K562 (cell line): ENCODE results near the gene ZMIZ1. TPM values are rescaled to one million over a fixed set of nuclear protein-coding genes. Genes with fewer than 3 reads are reported as not detected.

Experiments
- CTBP1 ChIP-seq: fragments of 450-650 bp; IDR thresholded peaks from 2 replicates; pipeline ENCODE4 v1.6.1; 2016; ENCODE audit warnings: borderline replicate concordance
- CTCFL ChIP-seq: IDR thresholded peaks from 2 replicates; pipeline ENCODE4 v1.6.1; 2011; ENCODE audit warnings: borderline replicate concordance, low read depth, mild to moderate bottlenecking, moderate library complexity, low read length; ENCODE audit not compliant: insufficient read depth, poor library complexity, severe bottlenecking
- ELF4 ChIP-seq: fragments of 450-650 bp; formaldehyde crosslinking; IDR thresholded peaks from 2 replicates; pipeline ENCODE4 v1.4.0; 2022; ENCODE audit warnings: missing genetic modification characterization
- ELK1 ChIP-seq: sonication (generic); formaldehyde crosslinking; IDR thresholded peaks from 2 replicates; pipeline ENCODE4 v1.8.1; 2022; ENCODE audit warnings: missing genetic modification reagents
- HMG20B ChIP-seq: fragments of 250-450 bp; sonication (Bioruptor Pico); IDR thresholded peaks from 2 replicates; pipeline ENCODE4 v1.5.0; 2021; ENCODE audit warnings: mild to moderate bottlenecking
- NR3C1 ChIP-seq: sonication (generic); formaldehyde crosslinking; IDR thresholded peaks from 2 replicates; pipeline ENCODE4 v1.8.1; 2022; ENCODE audit warnings: missing genetic modification reagents
- POLR2G ChIP-seq: fragments of 200-400 bp; formaldehyde crosslinking; IDR thresholded peaks from 2 replicates; pipeline ENCODE4 v1.6.1; 2017; ENCODE audit warnings: low read depth, mild to moderate bottlenecking, antibody characterized with exemption, low read length, moderate library complexity
- PRPF4 ChIP-seq: fragments of 200-400 bp; formaldehyde crosslinking; IDR thresholded peaks from one replicate; pipeline ENCODE4 v1.6.1; 2017; ENCODE audit warnings: low read length, low read depth, mild to moderate bottlenecking; ENCODE audit not compliant: insufficient read depth, poor library complexity, severe bottlenecking
- PYGO2 ChIP-seq: fragments of 450-650 bp; IDR thresholded peaks from 2 replicates; pipeline ENCODE4 v1.6.1; 2016; ENCODE audit warnings: mild to moderate bottlenecking, missing genetic modification characterization, moderate library complexity, missing compliant biosample characterization
- RAD21 ChIP-seq, 2 experiments: fragments of 250-450 bp in 1 of 2; fragments of 450-650 bp in 1 of 2; sonication (Bioruptor Pico) in 1 of 2; formaldehyde crosslinking in 1 of 2; IDR thresholded peaks in 1 of 2; conservative IDR thresholded peaks in 1 of 2; 2 replicates each; pipeline versions ENCODE4 v1.4.0 to v1.8.0; 2020 to 2022; ENCODE audit warnings: mild to moderate bottlenecking in 2 of 2, moderate library complexity in 1 of 2
- SRSF7 ChIP-seq: fragments of 200-400 bp; formaldehyde crosslinking; optimal IDR thresholded peaks from 2 replicates; pipeline ENCODE3; 2017; ENCODE audit warnings: mild to moderate bottlenecking, low read depth, low read length
- TFAP4 ChIP-seq: sonication (generic); formaldehyde crosslinking; IDR thresholded peaks from 2 replicates; pipeline ENCODE4 v1.8.0; 2022; ENCODE audit warnings: missing genetic modification reagents, mild to moderate bottlenecking, moderate library complexity, borderline replicate concordance
- XRCC5 ChIP-seq: fragments of 200-400 bp; formaldehyde crosslinking; IDR thresholded peaks from 2 replicates; pipeline ENCODE4 v1.6.1; 2017; ENCODE audit warnings: low read depth, mild to moderate bottlenecking, low read length
- ZNF121 ChIP-seq: sonication (generic); formaldehyde crosslinking; conservative IDR thresholded peaks from 2 replicates; pipeline ENCODE4 v1.8.0; 2022; ENCODE audit warnings: missing genetic modification reagents
- polyA plus RNA-seq, 8 experiments: library from polyadenylated mRNA; depleted of rRNA in 4 of 8; stranded (reverse) in 5 of 8; unstranded in 3 of 8; fragments of >200 nt; fragmentation: Nextera tagmentation in 2 of 8; fragmentation: Illumina TruSeq in 1 of 8; extraction: Ambion mirVana in 2 of 8; extraction: Trizol in 1 of 8; gene quantifications; 2 replicates each; pipeline versions ENCODE4 v1.2.1 to v1.2.3, GENCODE V29; 2011 to 2014; ENCODE audit warnings: inconsistent platforms in 1 of 8, missing spikeins in 1 of 8
- total RNA-seq, 7 experiments: library from RNA; depleted of rRNA in 6 of 7; stranded (reverse); fragments of >200 nt in 6 of 7; fragmentation: Illumina TruSeq in 2 of 7; extraction: Trizol in 2 of 7; gene quantifications; 2 replicates each; pipeline versions ENCODE4 v1.2.1 to v1.2.3, GENCODE V29; 2011 to 2021; ENCODE audit warnings: low replicate concordance in 1 of 7
- TF ChIP-seq, protein P1 (sequence below): fragments of 450-650 bp; IDR thresholded peaks from 2 replicates; pipeline ENCODE4 v1.6.1; 2016; ENCODE audit warnings: missing biosample characterization, missing genetic modification characterization
- TF ChIP-seq, protein P2 (sequence below), 3 experiments: IDR thresholded peaks in 2 of 3; conservative IDR thresholded peaks in 1 of 3; 2 replicates each; pipeline ENCODE4 v1.5.1; 2011 to 2012; ENCODE audit warnings: low read length in 3 of 3, mild to moderate bottlenecking in 3 of 3, control low read depth in 2 of 3, improper control_type of control experiment in 1 of 3, inconsistent platforms in 1 of 3, low read depth in 1 of 3, mixed read lengths in 1 of 3, moderate library complexity in 1 of 3; ENCODE audit not compliant: insufficient read depth in 2 of 3

The ZMIZ1 gene
- total and polyA plus RNA-seq, 9 of the 15 experiments (the other 6 are each of a cell fraction or from before 2014, with no cell fraction given), result 1.0 to 37.3 (median 4.3) TPM

DNA sequence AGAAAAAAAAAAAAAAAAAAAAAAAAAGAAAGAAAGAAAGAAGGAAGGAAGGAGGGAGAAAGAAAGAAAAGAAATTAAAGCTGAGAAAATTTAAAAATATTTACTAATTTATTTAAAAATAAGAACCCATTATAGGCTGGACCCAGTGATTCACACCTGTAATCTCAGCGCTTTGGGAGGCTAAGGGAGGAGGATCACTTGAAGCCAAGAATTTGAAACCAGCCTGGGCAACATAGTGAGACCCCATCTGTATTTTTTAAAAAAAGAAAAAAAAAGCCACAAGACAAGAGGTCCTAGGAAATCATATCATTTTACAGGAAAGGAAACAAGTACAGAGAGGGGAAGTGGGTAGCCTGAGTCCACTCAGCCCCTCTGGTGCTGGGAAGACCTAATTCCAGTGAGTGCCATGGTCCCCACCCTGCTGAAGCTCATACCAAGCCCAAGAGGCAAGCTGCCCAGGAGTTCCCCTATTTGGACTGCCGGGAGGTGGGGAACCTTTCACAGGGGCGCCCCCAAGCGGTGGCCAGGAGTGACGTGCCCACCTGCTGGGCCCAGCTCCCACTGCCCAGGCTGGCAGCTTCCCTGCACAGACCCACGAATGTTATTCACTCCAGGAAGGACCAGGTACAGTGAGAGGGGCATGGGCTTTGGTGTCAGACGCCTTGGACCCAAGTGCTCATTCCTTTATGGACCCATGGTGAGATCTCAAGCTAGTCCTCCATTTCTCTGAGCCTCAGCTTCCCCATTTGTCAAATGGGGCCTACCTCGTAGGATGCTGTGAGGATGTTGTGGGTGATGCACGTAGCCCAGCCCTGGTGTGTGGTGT, 133.6 kb downstream of the ZMIZ1 start (continued):
- TF ChIP-seq PRPF4 (no peak), ELK1 (CRISPR knock-in tag) (no peak), NR3C1 (CRISPR knock-in tag) (no peak), POLR2G (0 out of 2 replicates have a peak, but pooled peaks have one; percentile 3), HMG20B (CRISPR knock-in tag) (no peak), CTCFL (peak; percentile 58), CTBP1 (0 out of 2 replicates have a peak, but pooled peaks have one; percentile 26), SRSF7 (no peak), XRCC5 (peak; percentile 73; the same call in 1 of the 2 replicates), ELF4 (CRISPR knock-in tag) (no peak), PYGO2 (tag) (no peak), TFAP4 (CRISPR knock-in tag) (peak; percentile 39; the same call in 1 of the 2 replicates), RAD21 (CRISPR knock-in tag; conservative IDR thresholded peaks at IDR 0.05 in 1 of 2, IDR thresholded peaks at IDR 0.05 in 1 of 2) (peak; percentile 44 to 73), ZNF121 (CRISPR knock-in tag) (peak; percentile 92)
- TF ChIP-seq, protein P1, sequence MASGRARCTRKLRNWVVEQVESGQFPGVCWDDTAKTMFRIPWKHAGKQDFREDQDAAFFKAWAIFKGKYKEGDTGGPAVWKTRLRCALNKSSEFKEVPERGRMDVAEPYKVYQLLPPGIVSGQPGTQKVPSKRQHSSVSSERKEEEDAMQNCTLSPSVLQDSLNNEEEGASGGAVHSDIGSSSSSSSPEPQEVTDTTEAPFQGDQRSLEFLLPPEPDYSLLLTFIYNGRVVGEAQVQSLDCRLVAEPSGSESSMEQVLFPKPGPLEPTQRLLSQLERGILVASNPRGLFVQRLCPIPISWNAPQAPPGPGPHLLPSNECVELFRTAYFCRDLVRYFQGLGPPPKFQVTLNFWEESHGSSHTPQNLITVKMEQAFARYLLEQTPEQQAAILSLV (tag), result no peak
- TF ChIP-seq, protein P2, sequence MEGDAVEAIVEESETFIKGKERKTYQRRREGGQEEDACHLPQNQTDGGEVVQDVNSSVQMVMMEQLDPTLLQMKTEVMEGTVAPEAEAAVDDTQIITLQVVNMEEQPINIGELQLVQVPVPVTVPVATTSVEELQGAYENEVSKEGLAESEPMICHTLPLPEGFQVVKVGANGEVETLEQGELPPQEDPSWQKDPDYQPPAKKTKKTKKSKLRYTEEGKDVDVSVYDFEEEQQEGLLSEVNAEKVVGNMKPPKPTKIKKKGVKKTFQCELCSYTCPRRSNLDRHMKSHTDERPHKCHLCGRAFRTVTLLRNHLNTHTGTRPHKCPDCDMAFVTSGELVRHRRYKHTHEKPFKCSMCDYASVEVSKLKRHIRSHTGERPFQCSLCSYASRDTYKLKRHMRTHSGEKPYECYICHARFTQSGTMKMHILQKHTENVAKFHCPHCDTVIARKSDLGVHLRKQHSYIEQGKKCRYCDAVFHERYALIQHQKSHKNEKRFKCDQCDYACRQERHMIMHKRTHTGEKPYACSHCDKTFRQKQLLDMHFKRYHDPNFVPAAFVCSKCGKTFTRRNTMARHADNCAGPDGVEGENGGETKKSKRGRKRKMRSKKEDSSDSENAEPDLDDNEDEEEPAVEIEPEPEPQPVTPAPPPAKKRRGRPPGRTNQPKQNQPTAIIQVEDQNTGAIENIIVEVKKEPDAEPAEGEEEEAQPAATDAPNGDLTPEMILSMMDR (IDR thresholded peaks at IDR 0.05 in 2 of 3, conservative IDR thresholded peaks at IDR 0.05 in 1 of 3; ENCODE audit: insufficient read depth in 2 of 3, low read depth in 1 of 3, low read length in 3 of 3), result peak; percentile 72 to 86 (median 78)
